ENCODE measurements around the gene DAD1. TPM values are rescaled to one million over a fixed set of nuclear protein-coding genes. Genes with fewer than 3 reads are reported as not detected.

Gene DAD1
- polyA plus RNA-seq, 10 donors = 119 to 178 (median 145) TPM

- DNase-seq = no peak
These were observed 67.4 kb downstream of the DAD1 start for GRCh38 chr14:22521449-22522239.

- no peak for DNase-seq
These were observed 68.2 kb downstream of the DAD1 start for GRCh38 chr14:22520796-22521195.

- no peak for DNase-seq
These were observed 68.9 kb downstream of the DAD1 start for GRCh38 chr14:22519877-22520685.

- DNase-seq = no peak
These were observed 71.0 kb downstream of the DAD1 start for GRCh38 chr14:22518073-22518472.

- DNase-seq = no peak
These were observed 71.8 kb downstream of the DAD1 start for GRCh38 chr14:22517117-22517720.

- DNase-seq = no peak
These were observed 73.1 kb downstream of the DAD1 start for GRCh38 chr14:22515929-22516328.

Other genes starting within 250 kb of the DAD1 start
- gene ABHD4, start 9.1 kb upstream of the DAD1 start, polyA plus RNA-seq (ENCODE audit: insufficient read length in 10 of 10) = 10 to 100 TPM; 11.0 to 20.1 (median 14.0) TPM
- under 1 TPM; 0.07 to 0.22 (median 0.10) TPM for gene OR6J1, start 55.1 kb upstream of the DAD1 start, polyA plus RNA-seq (ENCODE audit: insufficient read length in 10 of 10)
- gene OXA1L, start 177.5 kb upstream of the DAD1 start, polyA plus RNA-seq (ENCODE audit: insufficient read length in 10 of 10) = 100 to 1,000 TPM; 164 to 260 (median 214) TPM
- 10 to 100 TPM; 19.5 to 31.4 (median 25.9) TPM for gene SLC7A7, start 226.2 kb upstream of the DAD1 start, polyA plus RNA-seq (ENCODE audit: insufficient read length in 10 of 10)
- gene MRPL52, start 240.7 kb upstream of the DAD1 start, polyA plus RNA-seq (ENCODE audit: insufficient read length in 10 of 10) = 10 to 100 TPM; 52.4 to 74.3 (median 64.1) TPM
- 100 to 1,000 TPM; 138 to 238 (median 186) TPM for gene MMP14, start 247.4 kb upstream of the DAD1 start, polyA plus RNA-seq (ENCODE audit: insufficient read length in 10 of 10)